Glomerular visceral epithelial cell (primary cell): ENCODE measurements around the gene CLTRN.
"Not testable (repeated sequence)": the region's sequence is repeated elsewhere in the genome, so short reads cannot be mapped to it uniquely, and the experiment has no call there.

ENCODE experiments used
- DNase-seq: peaks from one replicate; pipeline ENCODE4 v3.0.0-alpha.2; 2016; ENCODE audit errors: extremely low spot score

The CLTRN gene

GRCh38 chrX:15653961-15654360, 10.6 kb downstream of the CLTRN start:
- DNase-seq: no peak

GRCh38 chrX:15647510-15647909, 17.1 kb downstream of the CLTRN start:
- not testable (repeated sequence) for DNase-seq

GRCh38 chrX:15646543-15646942, 18.1 kb downstream of the CLTRN start:
- no peak for DNase-seq

- no peak for DNase-seq
These were observed 18.6 kb downstream of the CLTRN start for GRCh38 chrX:15646031-15646430.

- no peak for DNase-seq
These were observed 19.3 kb downstream of the CLTRN start for GRCh38 chrX:15645266-15645665.

- no peak for DNase-seq
These were observed 20.1 kb downstream of the CLTRN start for GRCh38 chrX:15644560-15644872.

- no peak for DNase-seq
These were observed 20.6 kb downstream of the CLTRN start for GRCh38 chrX:15643786-15644559.

- DNase-seq: no peak
These were observed 33.0 kb downstream of the CLTRN start for GRCh38 chrX:15631637-15632036.

- DNase-seq: no peak
These were observed 41.6 kb downstream of the CLTRN start for GRCh38 chrX:15623054-15623453.

- peak; percentile 1 for DNase-seq
These were observed 45.4 kb downstream of the CLTRN start for GRCh38 chrX:15619053-15619755.

GRCh38 chrX:15617111-15617510, 47.5 kb downstream of the CLTRN start:
- DNase-seq: no peak

GRCh38 chrX:15616531-15616930, 48.1 kb downstream of the CLTRN start:
- no peak for DNase-seq

GRCh38 chrX:15607067-15607466, 57.5 kb downstream of the CLTRN start:
- no peak for DNase-seq

GRCh38 chrX:15606136-15606535, 58.5 kb downstream of the CLTRN start:
- DNase-seq: no peak

- DNase-seq: no peak
These were observed 59.4 kb downstream of the CLTRN start for GRCh38 chrX:15605226-15605625.

GRCh38 chrX:15602761-15603160, 61.8 kb downstream of the CLTRN start:
- DNase-seq: no peak

- no peak for DNase-seq
These were observed 62.7 kb downstream of the CLTRN start for GRCh38 chrX:15601932-15602331.

- DNase-seq: no peak
These were observed 63.9 kb downstream of the CLTRN start, which contains the start of gene ACE2 for GRCh38 chrX:15600745-15601144. Gene ACE2, minus strand, starts transcription at chrX:15600960. Its CDS starts 49 bp downstream, at chrX:15600911.

GRCh38 chrX:15600049-15600448, 64.6 kb downstream of the CLTRN start:
- DNase-seq: no peak

- DNase-seq: no peak
These were observed 65.1 kb downstream of the CLTRN start for GRCh38 chrX:15599461-15599860.

GRCh38 chrX:15598026-15598425, 66.6 kb downstream of the CLTRN start:
- DNase-seq: no peak

GRCh38 chrX:15594371-15594770, 70.2 kb downstream of the CLTRN start:
- DNase-seq: no peak
